GM23338 (cell line): ENCODE measurements around the gene PALLD. TPM values are rescaled to one million over a fixed set of nuclear protein-coding genes. Genes with fewer than 3 reads are reported as not detected.

ENCODE experiments used
- ATAC-seq: fragments of 200-7000 bp; cut with Tn5 transposase; 3 replicates; pipeline ENCODE4 v1.9.1; 2020
- DNase-seq: peaks from one replicate; pipeline ENCODE4 v3.0.0-alpha.2; 2015; ENCODE audit warnings: low spot score
- H2AFZ ChIP-seq: fragments of 200-600 bp; sonication (generic); 2 replicates; pipeline ENCODE4 v1.8.0; 2016; ENCODE audit warnings: antibody characterized with exemption, mild to moderate bottlenecking, moderate library complexity
- H3F3A ChIP-seq: fragments of 200-600 bp; sonication (generic); replicated peaks from 2 replicates; pipeline ENCODE4 v1.8.0; 2017; ENCODE audit warnings: antibody characterized with exemption, mixed run types, low read depth
- H3K27ac ChIP-seq: fragments of 200-600 bp; sonication (generic); 2 replicates; pipeline ENCODE4 v1.6.1; 2016; ENCODE audit warnings: low read depth
- H3K27me3 ChIP-seq: fragments of 200-600 bp; sonication (generic); 2 replicates; pipeline ENCODE4 v1.8.0; 2016; ENCODE audit warnings: mild to moderate bottlenecking, mixed run types, moderate library complexity; ENCODE audit not compliant: insufficient read depth
- H3K36me3 ChIP-seq: fragments of 200-600 bp; sonication (generic); 2 replicates; pipeline ENCODE4 v1.8.0; 2016; ENCODE audit warnings: mild to moderate bottlenecking; ENCODE audit not compliant: insufficient read depth
- H3K4me1 ChIP-seq: fragments of 200-600 bp; sonication (generic); 2 replicates; pipeline ENCODE4 v1.8.0; 2016; ENCODE audit warnings: mild to moderate bottlenecking, moderate library complexity; ENCODE audit not compliant: insufficient read depth
- H3K4me2 ChIP-seq: fragments of 200-600 bp; sonication (generic); 2 replicates; pipeline ENCODE4 v1.7.1; 2017; ENCODE audit warnings: mixed run types
- H3K4me3 ChIP-seq: fragments of 200-600 bp; sonication (generic); 2 replicates; pipeline ENCODE4 v1.6.1; 2016; ENCODE audit warnings: mixed run types
- H3K79me2 ChIP-seq: fragments of 200-600 bp; sonication (generic); replicated peaks from 2 replicates; pipeline ENCODE4 v1.8.0; 2017; ENCODE audit warnings: mild to moderate bottlenecking; ENCODE audit not compliant: insufficient read depth
- H3K9me2 ChIP-seq: fragments of 200-600 bp; sonication (generic); 2 replicates; pipeline ENCODE4 v1.8.0; 2017; ENCODE audit not compliant: insufficient read depth
- H4K20me1 ChIP-seq: fragments of 200-600 bp; sonication (generic); replicated peaks from 2 replicates; pipeline ENCODE4 v1.8.0; 2017; ENCODE audit warnings: mild to moderate bottlenecking; ENCODE audit not compliant: insufficient read depth
- H3K27ac Mint-ChIP-seq: 2 replicates; pipeline ENCODE4 v1.8.0; 2020; ENCODE audit warnings: inconsistent platforms, mild to moderate bottlenecking, moderate library complexity, mixed read lengths
- H3K27me3 Mint-ChIP-seq: 3 replicates; pipeline ENCODE4 v1.8.0; 2022; ENCODE audit warnings: low read depth, mild to moderate bottlenecking, moderate library complexity, mixed read lengths, inconsistent platforms; ENCODE audit not compliant: insufficient read depth, poor library complexity
- H3K36me3 Mint-ChIP-seq: 3 replicates; pipeline ENCODE4 v1.8.0; 2021; ENCODE audit warnings: low read depth, mild to moderate bottlenecking, inconsistent platforms, moderate library complexity, mixed read lengths
- H3K4me1 Mint-ChIP-seq: 3 replicates; pipeline ENCODE4 v1.8.0; 2020; ENCODE audit warnings: mild to moderate bottlenecking, inconsistent platforms, mixed read lengths
- H3K4me3 Mint-ChIP-seq: 3 replicates; pipeline ENCODE4 v1.8.0; 2021; ENCODE audit warnings: moderate library complexity, mild to moderate bottlenecking, inconsistent platforms, mixed read lengths
- H3K9me3 Mint-ChIP-seq: 3 replicates; pipeline ENCODE4 v1.8.0; 2020; ENCODE audit warnings: moderate library complexity, mild to moderate bottlenecking, inconsistent platforms, mixed read lengths
- NANOG ChIP-seq: IDR thresholded peaks from 2 replicates; pipeline ENCODE4 v1.6.1; 2016; ENCODE audit warnings: antibody characterized with exemption, borderline replicate concordance
- ZNF331 ChIP-seq: fragments of 250-450 bp; sonication (Bioruptor Pico); IDR thresholded peaks from 2 replicates; pipeline ENCODE4 v1.5.0; 2020; ENCODE audit warnings: low read depth, mild to moderate bottlenecking, moderate library complexity
- polyA plus RNA-seq: library from polyadenylated mRNA; unstranded; fragments of >200 nt; fragmentation: Nextera tagmentation; extraction: Ambion mirVana; gene quantifications from 2 replicates; pipeline ENCODE4 v1.2.1, GENCODE V29; 2016
- total RNA-seq: library from RNA; depleted of rRNA; stranded (reverse); fragments of >200 nt; shearing (Covaris generic); gene quantifications from 2 replicates; pipeline ENCODE4 v1.2.3, GENCODE V29; 2014
- TF ChIP-seq, protein P1 (sequence below): fragments of 250-450 bp; sonication (Bioruptor Pico); IDR thresholded peaks from 2 replicates; pipeline ENCODE4 v1.5.0; 2020; ENCODE audit warnings: mild to moderate bottlenecking, moderate library complexity

The PALLD gene
- total and polyA plus RNA-seq, 2 experiments from 2014 or later, result 13.1 to 30.2 TPM

DNA sequence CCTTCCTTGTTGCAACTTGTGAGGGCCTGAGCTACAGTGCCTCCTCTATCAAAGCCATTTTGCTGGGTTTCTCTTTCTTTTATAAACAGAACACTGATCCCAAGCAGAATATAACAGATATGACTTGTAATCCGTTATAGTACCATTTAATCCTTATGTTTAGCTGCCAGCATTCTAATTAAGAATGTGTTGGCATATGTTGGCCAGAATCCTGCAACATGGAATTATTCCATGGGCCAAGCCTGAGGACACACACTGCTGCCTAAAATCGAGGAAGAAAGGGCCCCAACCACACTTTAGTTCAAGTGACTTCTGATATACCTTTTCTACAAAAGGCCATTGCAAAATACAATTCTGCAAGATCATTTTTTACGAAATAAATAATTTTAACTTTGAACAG lies 28.0 kb downstream of the PALLD start (continued):
- TF ChIP-seq, protein P1, sequence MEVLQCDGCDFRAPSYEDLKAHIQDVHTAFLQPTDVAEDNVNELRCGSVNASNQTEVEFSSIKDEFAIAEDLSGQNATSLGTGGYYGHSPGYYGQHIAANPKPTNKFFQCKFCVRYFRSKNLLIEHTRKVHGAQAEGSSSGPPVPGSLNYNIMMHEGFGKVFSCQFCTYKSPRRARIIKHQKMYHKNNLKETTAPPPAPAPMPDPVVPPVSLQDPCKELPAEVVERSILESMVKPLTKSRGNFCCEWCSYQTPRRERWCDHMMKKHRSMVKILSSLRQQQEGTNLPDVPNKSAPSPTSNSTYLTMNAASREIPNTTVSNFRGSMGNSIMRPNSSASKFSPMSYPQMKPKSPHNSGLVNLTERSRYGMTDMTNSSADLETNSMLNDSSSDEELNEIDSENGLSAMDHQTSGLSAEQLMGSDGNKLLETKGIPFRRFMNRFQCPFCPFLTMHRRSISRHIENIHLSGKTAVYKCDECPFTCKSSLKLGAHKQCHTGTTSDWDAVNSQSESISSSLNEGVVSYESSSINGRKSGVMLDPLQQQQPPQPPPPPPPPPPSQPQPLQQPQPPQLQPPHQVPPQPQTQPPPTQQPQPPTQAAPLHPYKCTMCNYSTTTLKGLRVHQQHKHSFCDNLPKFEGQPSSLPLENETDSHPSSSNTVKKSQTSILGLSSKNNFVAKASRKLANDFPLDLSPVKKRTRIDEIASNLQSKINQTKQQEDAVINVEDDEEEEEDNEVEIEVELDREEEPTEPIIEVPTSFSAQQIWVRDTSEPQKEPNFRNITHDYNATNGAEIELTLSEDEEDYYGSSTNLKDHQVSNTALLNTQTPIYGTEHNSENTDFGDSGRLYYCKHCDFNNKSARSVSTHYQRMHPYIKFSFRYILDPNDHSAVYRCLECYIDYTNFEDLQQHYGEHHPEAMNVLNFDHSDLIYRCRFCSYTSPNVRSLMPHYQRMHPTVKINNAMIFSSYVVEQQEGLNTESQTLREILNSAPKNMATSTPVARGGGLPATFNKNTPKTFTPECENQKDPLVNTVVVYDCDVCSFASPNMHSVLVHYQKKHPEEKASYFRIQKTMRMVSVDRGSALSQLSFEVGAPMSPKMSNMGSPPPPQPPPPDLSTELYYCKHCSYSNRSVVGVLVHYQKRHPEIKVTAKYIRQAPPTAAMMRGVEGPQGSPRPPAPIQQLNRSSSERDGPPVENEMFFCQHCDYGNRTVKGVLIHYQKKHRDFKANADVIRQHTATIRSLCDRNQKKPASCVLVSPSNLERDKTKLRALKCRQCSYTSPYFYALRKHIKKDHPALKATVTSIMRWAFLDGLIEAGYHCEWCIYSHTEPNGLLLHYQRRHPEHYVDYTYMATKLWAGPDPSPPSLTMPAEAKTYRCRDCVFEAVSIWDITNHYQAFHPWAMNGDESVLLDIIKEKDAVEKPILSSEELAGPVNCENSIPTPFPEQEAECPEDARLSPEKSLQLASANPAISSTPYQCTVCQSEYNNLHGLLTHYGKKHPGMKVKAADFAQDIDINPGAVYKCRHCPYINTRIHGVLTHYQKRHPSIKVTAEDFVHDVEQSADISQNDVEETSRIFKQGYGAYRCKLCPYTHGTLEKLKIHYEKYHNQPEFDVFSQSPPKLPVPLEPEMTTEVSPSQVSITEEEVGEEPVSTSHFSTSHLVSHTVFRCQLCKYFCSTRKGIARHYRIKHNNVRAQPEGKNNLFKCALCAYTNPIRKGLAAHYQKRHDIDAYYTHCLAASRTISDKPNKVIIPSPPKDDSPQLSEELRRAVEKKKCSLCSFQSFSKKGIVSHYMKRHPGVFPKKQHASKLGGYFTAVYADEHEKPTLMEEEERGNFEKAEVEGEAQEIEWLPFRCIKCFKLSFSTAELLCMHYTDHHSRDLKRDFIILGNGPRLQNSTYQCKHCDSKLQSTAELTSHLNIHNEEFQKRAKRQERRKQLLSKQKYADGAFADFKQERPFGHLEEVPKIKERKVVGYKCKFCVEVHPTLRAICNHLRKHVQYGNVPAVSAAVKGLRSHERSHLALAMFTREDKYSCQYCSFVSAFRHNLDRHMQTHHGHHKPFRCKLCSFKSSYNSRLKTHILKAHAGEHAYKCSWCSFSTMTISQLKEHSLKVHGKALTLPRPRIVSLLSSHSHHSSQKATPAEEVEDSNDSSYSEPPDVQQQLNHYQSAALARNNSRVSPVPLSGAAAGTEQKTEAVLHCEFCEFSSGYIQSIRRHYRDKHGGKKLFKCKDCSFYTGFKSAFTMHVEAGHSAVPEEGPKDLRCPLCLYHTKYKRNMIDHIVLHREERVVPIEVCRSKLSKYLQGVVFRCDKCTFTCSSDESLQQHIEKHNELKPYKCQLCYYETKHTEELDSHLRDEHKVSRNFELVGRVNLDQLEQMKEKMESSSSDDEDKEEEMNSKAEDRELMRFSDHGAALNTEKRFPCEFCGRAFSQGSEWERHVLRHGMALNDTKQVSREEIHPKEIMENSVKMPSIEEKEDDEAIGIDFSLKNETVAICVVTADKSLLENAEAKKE (CRISPR knock-in tag), result no peak
- no peak for TF ChIP-seq ZNF331 (CRISPR knock-in tag)

DNA sequence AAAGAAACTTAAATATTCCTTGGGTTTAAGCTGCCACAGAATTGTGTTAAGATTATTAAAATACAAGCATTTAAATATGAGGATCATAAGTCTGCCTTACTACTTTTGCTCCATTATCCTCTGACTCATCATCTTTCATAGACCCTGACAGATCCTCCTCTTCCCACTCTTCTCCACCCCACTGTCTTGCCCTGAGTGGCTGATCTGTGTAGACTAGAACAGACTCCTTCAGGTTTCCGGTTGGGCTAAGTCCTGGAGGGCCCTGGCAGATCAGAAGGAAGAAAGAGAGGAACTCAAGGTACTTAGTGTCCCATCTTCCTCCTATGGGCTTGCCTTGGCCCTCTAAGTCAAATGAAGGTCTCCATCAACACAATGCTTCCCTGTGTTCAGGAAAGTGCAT lies 30.7 kb downstream of the PALLD start:
- Mint-ChIP-seq H3K27me3 (no peaks in the 10 kb centered on the region), H3K4me3 (no peak overlapping the region), H3K4me1 (0 out of 3 replicates have a peak, but pooled peaks cover 2% of the 10 kb centered on the region), H3K27ac (no peak overlapping the region), H3K36me3 (no peaks in the 10 kb centered on the region), H3K9me3 (no peaks in the 10 kb centered on the region)
- Histone ChIP-seq H3K9me2 (no peaks in the 10 kb centered on the region), H4K20me1 (no peaks in the 10 kb centered on the region), H3K79me2 (no peaks in the 10 kb centered on the region), H3K27ac (no peak overlapping the region), H3K4me1 (no peaks in the 10 kb centered on the region), H3K27me3 (no peaks in the 10 kb centered on the region), H2AFZ (peak overlapping the region; percentile 43), H3K4me2 (no peak overlapping the region), H3K36me3 (no peaks in the 10 kb centered on the region), H3K4me3 (no peak overlapping the region), H3F3A (no peaks in the 10 kb centered on the region)
- no peak for DNase-seq
- no peak for ATAC-seq
- no peak for TF ChIP-seq NANOG
- TF ChIP-seq, protein P1 (CRISPR knock-in tag), result no peak
